OCI-LY3 (cell line): ENCODE data around the gene PIK3R3.

ENCODE experiments used
- H2AFZ ChIP-seq: fragments of 200-600, 300-600 bp; shearing (Covaris generic); 2 replicates; pipeline ENCODE4 v1.6.0; 2014; ENCODE audit warnings: antibody characterized with exemption, low read depth, low read length
- H3K27ac ChIP-seq: fragments of 200-600, 300-600 bp; sonication (generic); 2 replicates; pipeline ENCODE4 v1.5.1; 2014; ENCODE audit warnings: mild to moderate bottlenecking, low read length, moderate library complexity, mixed read lengths
- H3K27me3 ChIP-seq: fragments of 200-600, 300-600 bp; sonication (generic); 2 replicates; pipeline ENCODE4 v1.6.1; 2014; ENCODE audit warnings: low read depth, low read length, mixed read lengths
- H3K36me3 ChIP-seq: fragments of 200-600, 300-600 bp; sonication (generic); replicated peaks from 2 replicates; pipeline ENCODE3; 2014; ENCODE audit warnings: low read depth, low read length, mixed read lengths
- H3K4me1 ChIP-seq: fragments of 300-600, 200-600 bp; sonication (generic); 2 replicates; pipeline ENCODE4 v1.6.1; 2014; ENCODE audit warnings: low read length, mixed read lengths
- H3K4me2 ChIP-seq: fragments of 200-600, 300-600 bp; sonication (generic); 2 replicates; pipeline ENCODE4 v1.6.1; 2014; ENCODE audit warnings: low read length, mixed read lengths
- H3K4me3 ChIP-seq: fragments of 300-600, 200-600 bp; sonication (generic); 2 replicates; pipeline ENCODE4 v1.5.1; 2014; ENCODE audit warnings: antibody characterized with exemption, mild to moderate bottlenecking, low read length, moderate library complexity
- H3K79me2 ChIP-seq: fragments of 300-600, 200-600 bp; shearing (Covaris generic); 2 replicates; pipeline ENCODE4 v1.6.1; 2014; ENCODE audit warnings: mild to moderate bottlenecking, low read length, mixed read lengths
- H3K9ac ChIP-seq: fragments of 300-600, 200-600 bp; shearing (Covaris generic); 2 replicates; pipeline ENCODE4 v1.6.0; 2014; ENCODE audit warnings: mild to moderate bottlenecking, low read length, moderate library complexity
- H3K9me3 ChIP-seq: fragments of 200-600, 300-600 bp; shearing (Covaris generic); 2 replicates; pipeline ENCODE4 v1.6.1; 2014; ENCODE audit warnings: low read length, mixed read lengths; ENCODE audit not compliant: insufficient read depth
- H4K20me1 ChIP-seq: fragments of 200-600, 300-600 bp; sonication (generic); 2 replicates; pipeline ENCODE4 v1.6.1; 2016; ENCODE audit warnings: low read length, mixed read lengths; ENCODE audit not compliant: insufficient read depth
- EZH2phosphoT487 ChIP-seq: fragments of 200-600 bp; shearing (Covaris generic); IDR thresholded peaks from 2 replicates; pipeline ENCODE4 v1.6.1; 2018; ENCODE audit warnings: antibody characterized with exemption, mixed run types, low read depth
- TF ChIP-seq, protein P1 (sequence below): fragments of 200-600, 300-600 bp; sonication (generic); IDR thresholded peaks from 2 replicates; pipeline ENCODE4 v1.5.1; 2014; ENCODE audit warnings: antibody characterized with exemption, low read length, low read depth

The PIK3R3 gene

DNA sequence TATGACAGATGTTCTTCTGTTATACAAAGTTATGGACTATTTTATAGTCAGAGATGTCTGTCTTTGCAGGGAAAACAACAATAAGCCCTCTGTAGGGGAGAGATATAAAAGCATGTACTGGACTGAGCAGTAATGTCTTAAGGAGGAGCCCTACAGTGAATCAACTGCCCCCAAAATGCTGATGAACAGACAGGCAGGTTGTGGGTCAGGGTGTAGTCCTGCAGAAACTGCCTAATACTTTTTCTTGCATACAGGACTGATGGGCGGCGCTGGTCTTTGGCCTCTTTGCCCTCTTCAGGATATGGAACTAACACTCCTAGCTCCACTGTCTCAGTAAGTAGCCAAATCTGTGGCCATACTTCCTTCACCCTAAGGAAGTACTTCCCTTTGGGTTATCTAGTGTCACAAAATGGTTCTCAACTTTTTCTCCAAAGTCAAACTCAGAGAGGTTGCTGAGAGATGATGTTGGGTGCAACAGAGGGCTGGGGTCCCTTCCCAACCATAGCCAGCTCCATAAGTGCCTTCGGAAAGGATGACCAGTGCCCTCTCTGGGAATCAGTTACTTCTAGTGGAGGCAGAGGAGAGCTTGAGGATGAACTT is 129.8 kb downstream of the PIK3R3 start:
- Histone ChIP-seq H3K4me1 (no peaks in the 10 kb centered on the region), H3K27me3 (no peaks in the 10 kb centered on the region), H3K27ac (no peak overlapping the region), H3K79me2 (no peaks in the 10 kb centered on the region), H3K36me3 (no peaks in the 10 kb centered on the region), H4K20me1 (no peaks in the 10 kb centered on the region), H3K9ac (no peak overlapping the region), H3K9me3 (no peaks in the 10 kb centered on the region), H2AFZ (no peak overlapping the region), H3K4me2 (no peak overlapping the region), H3K4me3 (no peak overlapping the region)
- no peak for TF ChIP-seq EZH2phosphoT487
- TF ChIP-seq, protein P1, sequence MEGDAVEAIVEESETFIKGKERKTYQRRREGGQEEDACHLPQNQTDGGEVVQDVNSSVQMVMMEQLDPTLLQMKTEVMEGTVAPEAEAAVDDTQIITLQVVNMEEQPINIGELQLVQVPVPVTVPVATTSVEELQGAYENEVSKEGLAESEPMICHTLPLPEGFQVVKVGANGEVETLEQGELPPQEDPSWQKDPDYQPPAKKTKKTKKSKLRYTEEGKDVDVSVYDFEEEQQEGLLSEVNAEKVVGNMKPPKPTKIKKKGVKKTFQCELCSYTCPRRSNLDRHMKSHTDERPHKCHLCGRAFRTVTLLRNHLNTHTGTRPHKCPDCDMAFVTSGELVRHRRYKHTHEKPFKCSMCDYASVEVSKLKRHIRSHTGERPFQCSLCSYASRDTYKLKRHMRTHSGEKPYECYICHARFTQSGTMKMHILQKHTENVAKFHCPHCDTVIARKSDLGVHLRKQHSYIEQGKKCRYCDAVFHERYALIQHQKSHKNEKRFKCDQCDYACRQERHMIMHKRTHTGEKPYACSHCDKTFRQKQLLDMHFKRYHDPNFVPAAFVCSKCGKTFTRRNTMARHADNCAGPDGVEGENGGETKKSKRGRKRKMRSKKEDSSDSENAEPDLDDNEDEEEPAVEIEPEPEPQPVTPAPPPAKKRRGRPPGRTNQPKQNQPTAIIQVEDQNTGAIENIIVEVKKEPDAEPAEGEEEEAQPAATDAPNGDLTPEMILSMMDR = no peak

DNA sequence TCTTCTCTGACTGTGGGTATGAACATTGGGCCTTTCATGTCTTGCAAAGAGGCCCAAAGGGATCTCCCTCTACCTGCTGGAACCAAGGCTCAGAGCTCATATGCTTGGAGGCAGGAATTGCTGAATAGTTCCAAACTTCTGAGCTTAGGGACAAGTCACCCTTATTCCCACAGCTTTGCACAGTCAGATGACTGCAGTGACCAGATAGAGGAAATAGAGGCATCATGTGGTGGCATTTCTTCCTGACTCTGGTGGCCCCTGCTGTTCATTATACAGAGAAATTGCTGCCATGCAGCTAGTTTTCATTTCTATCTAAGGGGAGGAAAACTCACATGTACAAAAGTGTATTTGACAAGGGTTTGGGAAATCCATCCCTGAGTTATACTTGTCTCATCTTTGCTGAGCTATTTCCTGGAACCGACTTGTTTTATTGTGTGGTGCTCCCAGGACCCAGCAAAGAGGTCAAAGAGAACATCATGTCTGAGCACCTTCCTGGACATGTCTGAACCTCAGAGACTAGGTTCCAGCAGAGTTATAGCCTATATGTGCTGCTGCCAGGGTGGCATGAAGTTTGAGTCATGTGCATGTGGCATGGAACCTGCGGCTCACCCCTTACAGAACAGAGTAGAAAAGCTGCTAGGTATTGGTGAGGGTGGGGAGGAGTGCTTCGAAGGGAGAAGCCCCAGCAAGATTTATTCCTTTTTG is 131.2 kb downstream of the PIK3R3 start:
- no peaks in the 10 kb centered on the region for H3K4me1 ChIP-seq
- H3K9me3 ChIP-seq = no peaks in the 10 kb centered on the region
- no peak overlapping the region for H3K27ac ChIP-seq
- H3K36me3 ChIP-seq = no peaks in the 10 kb centered on the region
- H3K79me2 ChIP-seq = no peaks in the 10 kb centered on the region
- no peak overlapping the region for H3K9ac ChIP-seq
- TF ChIP-seq, protein P1 = no peak
- no peak for TF ChIP-seq EZH2phosphoT487
- H3K27me3 ChIP-seq = no peaks in the 10 kb centered on the region
- no peak overlapping the region for H3K4me3 ChIP-seq
- no peaks in the 10 kb centered on the region for H4K20me1 ChIP-seq
- no peak overlapping the region for H3K4me2 ChIP-seq
- H2AFZ ChIP-seq = no peak overlapping the region

DNA sequence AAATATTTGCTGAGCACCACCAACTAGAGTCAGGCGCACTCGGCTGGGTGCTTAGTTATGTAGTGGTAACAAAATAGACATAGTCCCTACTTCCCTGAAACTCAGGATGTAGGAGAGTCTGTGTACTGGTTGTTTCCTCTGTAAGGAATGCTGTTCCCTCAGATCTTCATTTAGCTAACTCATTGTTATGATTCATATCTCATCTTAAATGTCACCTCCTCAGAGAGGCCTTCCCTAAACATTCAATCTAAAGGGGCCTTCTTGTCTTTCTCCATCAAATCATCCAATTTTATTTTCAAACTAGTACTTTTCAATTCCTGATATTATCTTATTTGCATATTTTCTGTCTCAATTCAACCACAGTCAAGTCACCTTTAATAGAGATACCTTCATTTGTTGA is 132.9 kb downstream of the PIK3R3 start:
- Histone ChIP-seq H3K4me1 (no peaks in the 10 kb centered on the region), H3K9ac (no peak overlapping the region), H2AFZ (no peak overlapping the region), H4K20me1 (no peaks in the 10 kb centered on the region), H3K9me3 (no peaks in the 10 kb centered on the region), H3K4me2 (no peak overlapping the region), H3K4me3 (no peak overlapping the region), H3K36me3 (no peaks in the 10 kb centered on the region), H3K27ac (no peak overlapping the region), H3K27me3 (no peaks in the 10 kb centered on the region), H3K79me2 (no peaks in the 10 kb centered on the region)
- no peak for TF ChIP-seq EZH2phosphoT487
- TF ChIP-seq, protein P1 = no peak

DNA sequence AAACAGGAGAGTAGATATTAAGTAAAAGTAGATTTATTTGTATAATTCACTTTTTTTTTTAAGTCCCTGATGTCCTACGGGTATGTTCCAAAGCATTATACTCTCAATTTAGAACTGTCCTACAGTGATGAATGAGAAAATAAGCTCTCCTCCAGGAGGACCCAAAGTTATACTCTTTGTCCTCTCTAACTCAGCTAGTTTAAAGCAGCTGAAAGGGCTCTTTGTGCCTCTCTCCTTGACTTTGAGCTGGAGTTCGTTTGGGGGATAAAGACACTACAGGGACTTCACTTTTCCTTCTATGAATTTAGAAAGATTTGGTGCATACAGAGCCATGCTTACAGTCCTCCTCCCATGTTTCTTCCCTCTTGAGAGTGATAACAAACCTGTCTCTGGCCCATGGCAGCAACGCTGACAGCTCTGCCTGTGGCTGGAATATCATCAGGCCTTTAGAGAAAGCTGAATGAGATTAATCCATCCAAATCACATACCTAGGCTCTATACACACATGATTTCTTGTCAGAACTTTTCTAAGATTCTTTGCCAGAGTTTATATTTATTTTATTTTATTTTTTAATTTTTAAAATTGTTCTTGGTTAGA is 134.3 kb downstream of the PIK3R3 start:
- Histone ChIP-seq H3K9me3 (no peaks in the 10 kb centered on the region), H2AFZ (no peak overlapping the region), H3K4me3 (no peak overlapping the region), H3K36me3 (no peaks in the 10 kb centered on the region), H3K27me3 (no peaks in the 10 kb centered on the region), H3K4me2 (no peak overlapping the region), H3K79me2 (no peaks in the 10 kb centered on the region), H3K27ac (no peak overlapping the region), H3K9ac (no peak overlapping the region), H4K20me1 (no peaks in the 10 kb centered on the region), H3K4me1 (no peaks in the 10 kb centered on the region)
- TF ChIP-seq, protein P1 = no peak
- no peak for TF ChIP-seq EZH2phosphoT487
